C4-2B (cell line): ENCODE results near the gene FRMD4A.

Experiments
- H3K27ac ChIP-seq: fragments of 450-650 bp; 2 replicates; pipeline ENCODE4 v1.5.1; 2017
- CTCF ChIP-seq: fragments of 450-650 bp; conservative IDR thresholded peaks from 2 replicates; pipeline ENCODE4 v1.5.1; 2017; ENCODE audit warnings: mild to moderate bottlenecking
- ZFX ChIP-seq: fragments of 450-650 bp; IDR thresholded peaks from 2 replicates; pipeline ENCODE4 v1.6.1; 2017

The FRMD4A gene

GRCh38 chr10:14024329-14025202 is 306.2 kb downstream of the FRMD4A start:
- no peak overlapping the region for H3K27ac ChIP-seq
- TF ChIP-seq ZFX = no peak
- no peak for TF ChIP-seq CTCF

GRCh38 chr10:14023673-14024328 is 306.9 kb downstream of the FRMD4A start:
- H3K27ac ChIP-seq = no peak overlapping the region
- TF ChIP-seq ZFX (no peak), CTCF (no peak)

GRCh38 chr10:14022954-14023672 is 307.6 kb downstream of the FRMD4A start:
- TF ChIP-seq ZFX (no peak), CTCF (no peak)
- no peak overlapping the region for H3K27ac ChIP-seq

- no peak for TF ChIP-seq ZFX
- TF ChIP-seq CTCF = no peak
- no peak overlapping the region for H3K27ac ChIP-seq
Observed at GRCh38 chr10:14022052-14022451, 308.7 kb downstream of the FRMD4A start.

- no peak for TF ChIP-seq CTCF
- TF ChIP-seq ZFX = no peak
- no peak overlapping the region for H3K27ac ChIP-seq
Observed at GRCh38 chr10:14020037-14020664, 310.6 kb downstream of the FRMD4A start.

- TF ChIP-seq CTCF (no peak), ZFX (no peak)
- no peak overlapping the region for H3K27ac ChIP-seq
Observed at GRCh38 chr10:14017467-14017866, 313.3 kb downstream of the FRMD4A start.
